Rectal smooth muscle tissue (tissue), 1 donor: Measurements from ENCODE around the gene LEKR1.

Experiments
- H3K27ac ChIP-seq: one replicate; pipeline ENCODE4 v1.7.0; 2013; ENCODE audit warnings: low read depth, low read length, inconsistent platforms
- H3K27me3 ChIP-seq: one replicate; pipeline ENCODE4 v1.7.0; 2013; ENCODE audit warnings: low read length; ENCODE audit not compliant: control insufficient read depth, insufficient read depth
- H3K36me3 ChIP-seq: one replicate; pipeline ENCODE4 v1.7.0; 2013; ENCODE audit warnings: low read length; ENCODE audit not compliant: control insufficient read depth, insufficient read depth
- H3K4me1 ChIP-seq: one replicate; pipeline ENCODE4 v1.7.0; 2013; ENCODE audit warnings: low read length; ENCODE audit not compliant: control insufficient read depth, insufficient read depth
- H3K4me3 ChIP-seq: one replicate; pipeline ENCODE4 v1.7.0; 2013; ENCODE audit warnings: low read length
- H3K9ac ChIP-seq: one replicate; pipeline ENCODE4 v1.7.0; 2013; ENCODE audit warnings: low read length

Gene LEKR1

GRCh38 chr3:157030712-157031111 is 204.6 kb downstream of the LEKR1 start:
- H3K27me3 ChIP-seq, result no peaks in the 10 kb centered on the region
- no peaks in the 10 kb centered on the region for H3K36me3 ChIP-seq
- H3K9ac ChIP-seq, result no peak overlapping the region
- H3K4me3 ChIP-seq, result no peak overlapping the region
- H3K4me1 ChIP-seq, result no peaks in the 10 kb centered on the region
- no peak overlapping the region for H3K27ac ChIP-seq

- no peak overlapping the region for H3K4me3 ChIP-seq
These were observed 206.8 kb downstream of the LEKR1 start for GRCh38 chr3:157033001-157033400.

GRCh38 chr3:157040456-157040855 is 214.3 kb downstream of the LEKR1 start:
- H3K27me3 ChIP-seq, result no peaks in the 10 kb centered on the region
- H3K4me1 ChIP-seq, result peaks cover 14% of the 10 kb centered on the region
- no peak overlapping the region for H3K4me3 ChIP-seq
- H3K27ac ChIP-seq, result no peak overlapping the region
- H3K36me3 ChIP-seq, result no peaks in the 10 kb centered on the region
- H3K9ac ChIP-seq, result no peak overlapping the region

More at GRCh38 chr3:157033001-157033400, 206.8 kb downstream of the LEKR1 start:
- Histone ChIP-seq H3K27me3 (no peaks in the 10 kb centered on the region), H3K4me1 (no peaks in the 10 kb centered on the region), H3K9ac (no peak overlapping the region), H3K27ac (no peak overlapping the region), H3K36me3 (no peaks in the 10 kb centered on the region)

GRCh38 chr3:157042226-157042625 is 216.1 kb downstream of the LEKR1 start:
- Histone ChIP-seq H3K27ac (no peak overlapping the region), H3K4me3 (no peak overlapping the region), H3K9ac (no peak overlapping the region), H3K4me1 (peaks cover 14% of the 10 kb centered on the region), H3K36me3 (no peaks in the 10 kb centered on the region), H3K27me3 (no peaks in the 10 kb centered on the region)

GRCh38 chr3:157043771-157044170 is 217.6 kb downstream of the LEKR1 start:
- Histone ChIP-seq H3K36me3 (no peaks in the 10 kb centered on the region), H3K27me3 (no peaks in the 10 kb centered on the region), H3K4me1 (peaks cover 14% of the 10 kb centered on the region), H3K4me3 (no peak overlapping the region), H3K27ac (peak overlapping the region; percentile 88), H3K9ac (no peak overlapping the region)

GRCh38 chr3:157045238-157045850 is 219.2 kb downstream of the LEKR1 start:
- Histone ChIP-seq H3K4me1 (peaks cover 14% of the 10 kb centered on the region), H3K9ac (no peak overlapping the region), H3K27ac (peak overlapping the region; percentile 88), H3K27me3 (no peaks in the 10 kb centered on the region), H3K4me3 (peak overlapping the region; percentile 29), H3K36me3 (no peaks in the 10 kb centered on the region)

GRCh38 chr3:157046520-157046919 is 220.4 kb downstream of the LEKR1 start:
- no peak overlapping the region for H3K9ac ChIP-seq
- H3K4me3 ChIP-seq, result no peak overlapping the region
- H3K4me1 ChIP-seq, result peaks cover 14% of the 10 kb centered on the region
- H3K27me3 ChIP-seq, result no peaks in the 10 kb centered on the region
- H3K36me3 ChIP-seq, result no peaks in the 10 kb centered on the region
- no peak overlapping the region for H3K27ac ChIP-seq

GRCh38 chr3:157051055-157051454 is 224.9 kb downstream of the LEKR1 start:
- H3K36me3 ChIP-seq, result no peaks in the 10 kb centered on the region
- H3K9ac ChIP-seq, result no peak overlapping the region
- no peaks in the 10 kb centered on the region for H3K27me3 ChIP-seq
- no peak overlapping the region for H3K4me3 ChIP-seq
- H3K4me1 ChIP-seq, result no peaks in the 10 kb centered on the region
- H3K27ac ChIP-seq, result no peak overlapping the region

- Histone ChIP-seq H3K4me3 (no peak overlapping the region), H3K36me3 (no peaks in the 10 kb centered on the region), H3K27me3 (no peaks in the 10 kb centered on the region), H3K27ac (no peak overlapping the region), H3K4me1 (no peaks in the 10 kb centered on the region), H3K9ac (no peak overlapping the region)
These were observed 225.4 kb downstream of the LEKR1 start for GRCh38 chr3:157051591-157051990.

GRCh38 chr3:157056035-157056434 is 229.9 kb downstream of the LEKR1 start:
- Histone ChIP-seq H3K27me3 (no peaks in the 10 kb centered on the region), H3K4me1 (no peaks in the 10 kb centered on the region), H3K27ac (no peak overlapping the region), H3K36me3 (no peaks in the 10 kb centered on the region), H3K9ac (no peak overlapping the region), H3K4me3 (no peak overlapping the region)

GRCh38 chr3:157058392-157059071 is 232.4 kb downstream of the LEKR1 start:
- Histone ChIP-seq H3K27ac (peak overlapping the region; percentile 7), H3K36me3 (no peaks in the 10 kb centered on the region), H3K27me3 (no peaks in the 10 kb centered on the region), H3K9ac (no peak overlapping the region), H3K4me3 (no peak overlapping the region), H3K4me1 (no peaks in the 10 kb centered on the region)

- Histone ChIP-seq H3K4me3 (no peak overlapping the region), H3K36me3 (no peaks in the 10 kb centered on the region), H3K27ac (no peak overlapping the region), H3K27me3 (no peaks in the 10 kb centered on the region), H3K9ac (no peak overlapping the region), H3K4me1 (no peaks in the 10 kb centered on the region)
These were observed 233.0 kb downstream of the LEKR1 start for GRCh38 chr3:157059181-157059580.

- no peak overlapping the region for H3K9ac ChIP-seq
- no peaks in the 10 kb centered on the region for H3K4me1 ChIP-seq
- H3K4me3 ChIP-seq, result no peak overlapping the region
- no peak overlapping the region for H3K27ac ChIP-seq
- H3K27me3 ChIP-seq, result no peaks in the 10 kb centered on the region
- H3K36me3 ChIP-seq, result no peaks in the 10 kb centered on the region
These were observed 233.5 kb downstream of the LEKR1 start for GRCh38 chr3:157059661-157060060.
